K562 (cell line): Measurements from ENCODE around the gene TAOK2. TPM values are rescaled to one million over a fixed set of nuclear protein-coding genes. Genes with fewer than 3 reads are reported as not detected.
A peak's percentile ranks its signal among the peaks of the same experiment; 100 is the strongest.

Source experiments
- ATAC-seq: fragments of 200-7000 bp; cut with Tn5 transposase; 3 replicates; pipeline ENCODE4 v1.9.1; 2020; ENCODE audit warnings: moderate library complexity
- BruUV-seq: library from RNA; stranded (reverse); fragments of 400-500 nt; replicated peaks from 2 replicates; lab custom pipeline; 2021; lab: Mats Ljungman, UMichigan
- CTCF ChIA-PET: fragments of 300-600 bp; formaldehyde crosslinking; extraction: SDS; loops from one replicate; lab custom pipeline; 2021; ENCODE audit warnings: low intra/inter-chr PET ratio; lab: Yijun Ruan, JAX
- POLR2A ChIA-PET: fragments of 300-600, 350-650 bp; sonication (Branson Sonifier 250); formaldehyde crosslinking; extraction: SDS; loops from one replicate; lab custom pipeline; 2021; ENCODE audit warnings: antibody characterized with exemption, inconsistent platforms; lab: Yijun Ruan, JAX
- DNase-seq, 4 experiments: peaks; one replicate each; pipeline versions ENCODE4 v3.0.0 to v3.0.0-alpha.2; 2011 to 2018; ENCODE audit warnings: low spot score in 3 of 4, mixed read lengths in 3 of 4; ENCODE audit errors: extremely low read depth in 1 of 4
- FAIRE-seq: peaks from 2 replicates; lab custom pipeline; 2011; peaks lifted over from hg19 to GRCh38; lab: Jason Lieb, UNC
- H2AFZ ChIP-seq: 2 replicates; pipeline ENCODE4 v1.6.0; 2011; ENCODE audit warnings: low read depth, low read length, control low read depth, inconsistent platforms
- H3K27ac ChIP-seq: fragments of 200-600 bp; 3 replicates; pipeline ENCODE4 v1.8.0; 2011; ENCODE audit warnings: low read depth, mild to moderate bottlenecking, control low read depth, inconsistent platforms, low read length, moderate library complexity, mixed read lengths; ENCODE audit errors: extremely low read depth
- H3K27me3 ChIP-seq, 2 experiments: fragments of 300-600 bp in 1 of 2; 2 replicates in 1 of 2; 3 replicates in 1 of 2; pipeline versions ENCODE4 v1.6.0 to v1.8.0; 2011; ENCODE audit warnings: inconsistent platforms in 2 of 2, low read length in 2 of 2, mild to moderate bottlenecking in 1 of 2, mixed read lengths in 1 of 2, moderate library complexity in 1 of 2; ENCODE audit not compliant: control insufficient read depth in 2 of 2, insufficient read depth in 2 of 2
- H3K36me3 ChIP-seq: fragments of 300-600 bp; 3 replicates; pipeline ENCODE4 v1.8.0; 2011; ENCODE audit warnings: mild to moderate bottlenecking, low read length, inconsistent platforms; ENCODE audit not compliant: control insufficient read depth, insufficient read depth
- H3K4me1 ChIP-seq, 2 experiments: fragments of 200-600 bp in 1 of 2; replicated peaks in 1 of 2; 2 replicates in 1 of 2; 3 replicates in 1 of 2; pipeline versions ENCODE4 v1.5.1 to v1.8.0; 2011; ENCODE audit warnings: inconsistent platforms in 2 of 2, low read length in 2 of 2, mild to moderate bottlenecking in 1 of 2, mixed read lengths in 1 of 2, moderate library complexity in 1 of 2; ENCODE audit not compliant: control insufficient read depth in 2 of 2, insufficient read depth in 2 of 2
- H3K4me2 ChIP-seq: 2 replicates; pipeline ENCODE4 v1.6.1; 2011; ENCODE audit warnings: low read length, control low read depth, inconsistent platforms, mixed read lengths; ENCODE audit not compliant: insufficient read depth
- H3K4me3 ChIP-seq: fragments of 200-600 bp; sonication (generic), shearing (Covaris generic); 2 replicates; pipeline ENCODE4 v1.5.1; 2016; ENCODE audit warnings: control low read depth, inconsistent platforms
- H3K79me2 ChIP-seq: fragments of 200-600 bp; 3 replicates; pipeline ENCODE4 v1.8.0; 2011; ENCODE audit warnings: low read length, inconsistent platforms; ENCODE audit not compliant: control insufficient read depth, insufficient read depth
- H3K9ac ChIP-seq, 2 experiments: 2 replicates each; pipeline versions ENCODE4 v1.6.0 to v1.6.1; 2011; ENCODE audit warnings: low read depth in 2 of 2, low read length in 2 of 2, control low read depth in 1 of 2, inconsistent platforms in 1 of 2, mild to moderate bottlenecking in 1 of 2, mixed read lengths in 1 of 2; ENCODE audit not compliant: insufficient read depth in 1 of 2
- H3K9me1 ChIP-seq: one replicate; pipeline ENCODE4 v1.6.0; 2011; ENCODE audit warnings: inconsistent platforms, mild to moderate bottlenecking, low read length, moderate library complexity; ENCODE audit not compliant: control insufficient read depth, insufficient read depth
- H3K9me3 ChIP-seq: replicated peaks from 2 replicates; pipeline ENCODE4 v1.5.1; 2011; ENCODE audit warnings: low read depth, low read length, inconsistent platforms; ENCODE audit not compliant: control insufficient read depth, insufficient read depth
- H4K20me1 ChIP-seq: replicated peaks from 2 replicates; pipeline ENCODE4 v1.6.1; 2011; ENCODE audit warnings: low read length, inconsistent platforms, mixed read lengths; ENCODE audit not compliant: control insufficient read depth, insufficient read depth
- FOXK1 ChIP-seq: sonication (generic); formaldehyde crosslinking; IDR thresholded peaks from 2 replicates; pipeline ENCODE4 v1.8.0; 2022; ENCODE audit warnings: missing genetic modification reagents, mild to moderate bottlenecking, borderline replicate concordance
- HDAC2 ChIP-seq: fragments of 450-650 bp; IDR thresholded peaks from 2 replicates; pipeline ENCODE4 v1.6.1; 2016; ENCODE audit warnings: mild to moderate bottlenecking
- HIVEP1 ChIP-seq: fragments of 250-450 bp; sonication (Bioruptor Pico); IDR thresholded peaks from 2 replicates; pipeline ENCODE4 v1.4.0; 2020; ENCODE audit warnings: mild to moderate bottlenecking
- ID3 ChIP-seq, 2 experiments: fragments of 250-450 bp in 1 of 2; fragments of 450-650 bp in 1 of 2; sonication (Bioruptor Pico) in 1 of 2; IDR thresholded peaks; 2 replicates each; pipeline versions ENCODE4 v1.6.1 to v1.8.0; 2016 to 2021; ENCODE audit warnings: mild to moderate bottlenecking in 2 of 2, moderate library complexity in 2 of 2, missing compliant biosample characterization in 1 of 2, missing genetic modification characterization in 1 of 2
- MIER1 ChIP-seq: fragments of 450-650 bp; IDR thresholded peaks from 2 replicates; pipeline ENCODE4 v1.6.1; 2016; ENCODE audit warnings: antibody characterized with exemption, mild to moderate bottlenecking, low read depth
- PHB2 ChIP-seq: fragments of 450-650 bp; IDR thresholded peaks from 2 replicates; pipeline ENCODE4 v1.6.1; 2017; ENCODE audit warnings: low read depth
- RBFOX2 ChIP-seq: fragments of 200-400 bp; formaldehyde crosslinking; IDR thresholded peaks from 2 replicates; pipeline ENCODE4 v1.6.1; 2017; ENCODE audit warnings: low read depth, mild to moderate bottlenecking, low read length, moderate library complexity
- SNIP1 ChIP-seq: fragments of 450-650 bp; IDR thresholded peaks from 2 replicates; pipeline ENCODE4 v1.7.1; 2017; ENCODE audit warnings: low read depth, mild to moderate bottlenecking
- SNRNP70 ChIP-seq: fragments of 200-400 bp; formaldehyde crosslinking; optimal IDR thresholded peaks from 2 replicates; pipeline ENCODE3; 2017; ENCODE audit warnings: low read depth, low read length
- ZBTB1 ChIP-seq: sonication (generic); formaldehyde crosslinking; IDR thresholded peaks from 2 replicates; pipeline ENCODE4 v1.8.1; 2023; ENCODE audit warnings: missing genetic modification reagents, low read depth, mild to moderate bottlenecking, borderline replicate concordance
- ZNF253 ChIP-seq: fragments of 250-450 bp; sonication (Bioruptor Pico); conservative IDR thresholded peaks from 2 replicates; pipeline ENCODE4 v1.6.1; 2021; ENCODE audit warnings: mild to moderate bottlenecking
- ZNF408 ChIP-seq: fragments of 250-450 bp; sonication (Bioruptor Pico); IDR thresholded peaks from 2 replicates; pipeline ENCODE4 v1.4.0; 2020; ENCODE audit warnings: low read depth, mild to moderate bottlenecking, moderate library complexity
- WGBS: fragments of 100-300 bp; shearing (Covaris generic); methylation state at CpG from one replicate; pipeline ENCODE4 v1.1.6; 2016; ENCODE audit warnings: low coverage, mixed read lengths; ENCODE audit not compliant: insufficient coverage; ENCODE audit errors: missing lambda C conversion rate; 5-methylcytosine and 5-hydroxymethylcytosine counted together
- in situ Hi-C: fragments of 300-500 bp; cut with MboI; formaldehyde crosslinking; loops from 4 replicates; pipeline ENCODE4 v1.15.0; 2018; ENCODE audit warnings: inconsistent platforms, mixed read lengths
- intact Hi-C: fragments of 100-400 bp; cut with micrococcal nuclease; formaldehyde crosslinking; loops from 2 replicates; pipeline ENCODE4 v1.14.2; 2022
- polyA plus RNA-seq, 8 experiments: library from polyadenylated mRNA; depleted of rRNA in 4 of 8; stranded (reverse) in 5 of 8; unstranded in 3 of 8; fragments of >200 nt; fragmentation: Nextera tagmentation in 2 of 8; fragmentation: Illumina TruSeq in 1 of 8; extraction: Ambion mirVana in 2 of 8; extraction: Trizol in 1 of 8; gene quantifications; 2 replicates each; pipeline versions ENCODE4 v1.2.1 to v1.2.3, GENCODE V29; 2011 to 2014; ENCODE audit warnings: inconsistent platforms in 1 of 8, missing spikeins in 1 of 8
- total RNA-seq, 7 experiments: library from RNA; depleted of rRNA in 6 of 7; stranded (reverse); fragments of >200 nt in 6 of 7; fragmentation: Illumina TruSeq in 2 of 7; extraction: Trizol in 2 of 7; gene quantifications; 2 replicates each; pipeline versions ENCODE4 v1.2.1 to v1.2.3, GENCODE V29; 2011 to 2021; ENCODE audit warnings: low replicate concordance in 1 of 7
- TF ChIP-seq, protein P1 (sequence below): fragments of 450-650 bp; IDR thresholded peaks from 2 replicates; pipeline ENCODE4 v1.6.1; 2017; ENCODE audit warnings: antibody characterized with exemption
- TF ChIP-seq, protein P2 (sequence below): sonication (generic); formaldehyde crosslinking; IDR thresholded peaks from 2 replicates; pipeline ENCODE4 v1.8.0; 2022; ENCODE audit warnings: mild to moderate bottlenecking, missing genetic modification reagents

The TAOK2 gene
- total and polyA plus RNA-seq, 9 of the 15 experiments (the other 6 are each of a cell fraction or from before 2014, with no cell fraction given) = 0.10 to 41.8 (median 13.7) TPM

DNA sequence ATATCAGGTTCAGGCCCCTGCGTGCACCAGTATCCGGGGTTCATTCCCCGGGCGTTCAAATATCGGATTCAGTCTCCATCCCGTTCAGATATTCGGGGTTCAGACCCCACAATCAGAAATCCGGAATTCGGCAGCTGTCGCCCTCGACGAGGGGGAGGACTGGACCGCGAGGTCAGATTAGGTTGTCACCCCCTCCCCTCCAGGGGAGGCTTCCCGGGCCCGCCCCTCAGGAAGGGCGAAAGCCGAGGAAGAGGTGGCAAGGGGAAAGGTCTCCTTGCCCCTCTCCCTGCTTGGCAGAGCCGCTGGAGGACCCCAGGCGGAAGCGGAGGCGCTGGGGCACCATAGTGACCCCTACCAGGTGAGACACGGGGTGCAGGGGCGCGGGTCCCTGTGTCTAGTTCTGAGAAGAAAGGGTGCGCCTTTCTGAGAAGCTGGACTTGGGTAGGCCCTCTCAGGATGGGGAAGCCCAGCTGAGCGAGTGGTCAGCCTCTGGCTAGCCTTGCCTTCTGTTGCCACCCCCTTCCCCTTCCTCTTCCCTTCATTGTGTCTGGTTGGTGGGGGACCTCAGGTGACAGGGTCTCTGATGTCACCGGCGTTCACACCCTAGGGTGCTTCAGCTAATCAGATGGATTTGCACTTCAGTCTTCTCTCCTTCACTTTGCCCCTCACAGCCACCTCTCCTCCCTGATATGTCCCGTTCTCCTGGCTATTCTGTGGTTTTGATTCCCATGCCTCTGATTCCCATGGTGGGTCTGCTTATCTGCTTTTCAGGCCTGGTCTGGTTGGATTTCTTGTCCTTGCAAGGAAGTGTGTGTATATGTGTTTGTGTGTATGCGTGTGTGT, 844 bp downstream of the TAOK2 start:
- Histone ChIP-seq H3K79me2 (peaks cover 36% of the 10 kb centered on the region), H3K4me2 (peak overlapping the region; percentile 87), H3K27me3 (no peaks in the 10 kb centered on the region), H2AFZ (0 out of 2 replicates have a peak overlapping the region, but pooled peaks have one; percentile 88), H3K4me1 (peaks cover 26 to 30% of the 10 kb centered on the region in 2 experiments; a peak in 4 of 5 replicates), H3K27ac (peak overlapping the region; percentile 80), H3K9me3 (no peaks in the 10 kb centered on the region; the same call in 1 of the 2 replicates), H3K9me1 (peaks cover 3% of the 10 kb centered on the region), H4K20me1 (peaks cover 23% of the 10 kb centered on the region), H3K9ac (peak overlapping the region; percentile 82 to 88), H3K4me3 (peak overlapping the region; percentile 71), H3K36me3 (peaks cover 47% of the 10 kb centered on the region)
- peak; percentile 9 for ATAC-seq
- in situ Hi-C loops (no loop called here), intact Hi-C loops (no loop called here)
- ChIA-PET CTCF (no interaction called here), POLR2A (interaction anchor here (0.6 to 3.2 kb wide), 7 partner anchors 11 to 650 kb away, joined by 3 to 22 read pairs (median 14); partner anchors contain the start of genes ASPHD1 and TMEM219)
- FAIRE-seq = peak; percentile 73
- no TSS peak for BruUV-seq
- WGBS = 2% methylated on average over 25 of the region's 31 CpGs
- peak; percentile 47 to 57 (median 49) for DNase-seq
- no peak for TF ChIP-seq HDAC2
- no peak for TF ChIP-seq ZBTB1 (CRISPR knock-in tag)
- TF ChIP-seq HIVEP1 = no peak
- TF ChIP-seq RBFOX2 = no peak
- TF ChIP-seq ID3 (CRISPR knock-in tag; IDR thresholded peaks at IDR 0.05) = no peak
- no peak for TF ChIP-seq ID3 (tag; IDR thresholded peaks at IDR 0.05)
- TF ChIP-seq ZNF253 (CRISPR knock-in tag) = no peak
- TF ChIP-seq, protein P1, sequence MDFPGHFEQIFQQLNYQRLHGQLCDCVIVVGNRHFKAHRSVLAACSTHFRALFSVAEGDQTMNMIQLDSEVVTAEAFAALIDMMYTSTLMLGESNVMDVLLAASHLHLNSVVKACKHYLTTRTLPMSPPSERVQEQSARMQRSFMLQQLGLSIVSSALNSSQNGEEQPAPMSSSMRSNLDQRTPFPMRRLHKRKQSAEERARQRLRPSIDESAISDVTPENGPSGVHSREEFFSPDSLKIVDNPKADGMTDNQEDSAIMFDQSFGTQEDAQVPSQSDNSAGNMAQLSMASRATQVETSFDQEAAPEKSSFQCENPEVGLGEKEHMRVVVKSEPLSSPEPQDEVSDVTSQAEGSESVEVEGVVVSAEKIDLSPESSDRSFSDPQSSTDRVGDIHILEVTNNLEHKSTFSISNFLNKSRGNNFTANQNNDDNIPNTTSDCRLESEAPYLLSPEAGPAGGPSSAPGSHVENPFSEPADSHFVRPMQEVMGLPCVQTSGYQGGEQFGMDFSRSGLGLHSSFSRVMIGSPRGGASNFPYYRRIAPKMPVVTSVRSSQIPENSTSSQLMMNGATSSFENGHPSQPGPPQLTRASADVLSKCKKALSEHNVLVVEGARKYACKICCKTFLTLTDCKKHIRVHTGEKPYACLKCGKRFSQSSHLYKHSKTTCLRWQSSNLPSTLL = no peak
- TF ChIP-seq SNIP1 = no peak
- TF ChIP-seq FOXK1 (CRISPR knock-in tag) = peak; percentile 16; the same call in 1 of the 2 replicates
- no peak for TF ChIP-seq MIER1
- TF ChIP-seq, protein P2, sequence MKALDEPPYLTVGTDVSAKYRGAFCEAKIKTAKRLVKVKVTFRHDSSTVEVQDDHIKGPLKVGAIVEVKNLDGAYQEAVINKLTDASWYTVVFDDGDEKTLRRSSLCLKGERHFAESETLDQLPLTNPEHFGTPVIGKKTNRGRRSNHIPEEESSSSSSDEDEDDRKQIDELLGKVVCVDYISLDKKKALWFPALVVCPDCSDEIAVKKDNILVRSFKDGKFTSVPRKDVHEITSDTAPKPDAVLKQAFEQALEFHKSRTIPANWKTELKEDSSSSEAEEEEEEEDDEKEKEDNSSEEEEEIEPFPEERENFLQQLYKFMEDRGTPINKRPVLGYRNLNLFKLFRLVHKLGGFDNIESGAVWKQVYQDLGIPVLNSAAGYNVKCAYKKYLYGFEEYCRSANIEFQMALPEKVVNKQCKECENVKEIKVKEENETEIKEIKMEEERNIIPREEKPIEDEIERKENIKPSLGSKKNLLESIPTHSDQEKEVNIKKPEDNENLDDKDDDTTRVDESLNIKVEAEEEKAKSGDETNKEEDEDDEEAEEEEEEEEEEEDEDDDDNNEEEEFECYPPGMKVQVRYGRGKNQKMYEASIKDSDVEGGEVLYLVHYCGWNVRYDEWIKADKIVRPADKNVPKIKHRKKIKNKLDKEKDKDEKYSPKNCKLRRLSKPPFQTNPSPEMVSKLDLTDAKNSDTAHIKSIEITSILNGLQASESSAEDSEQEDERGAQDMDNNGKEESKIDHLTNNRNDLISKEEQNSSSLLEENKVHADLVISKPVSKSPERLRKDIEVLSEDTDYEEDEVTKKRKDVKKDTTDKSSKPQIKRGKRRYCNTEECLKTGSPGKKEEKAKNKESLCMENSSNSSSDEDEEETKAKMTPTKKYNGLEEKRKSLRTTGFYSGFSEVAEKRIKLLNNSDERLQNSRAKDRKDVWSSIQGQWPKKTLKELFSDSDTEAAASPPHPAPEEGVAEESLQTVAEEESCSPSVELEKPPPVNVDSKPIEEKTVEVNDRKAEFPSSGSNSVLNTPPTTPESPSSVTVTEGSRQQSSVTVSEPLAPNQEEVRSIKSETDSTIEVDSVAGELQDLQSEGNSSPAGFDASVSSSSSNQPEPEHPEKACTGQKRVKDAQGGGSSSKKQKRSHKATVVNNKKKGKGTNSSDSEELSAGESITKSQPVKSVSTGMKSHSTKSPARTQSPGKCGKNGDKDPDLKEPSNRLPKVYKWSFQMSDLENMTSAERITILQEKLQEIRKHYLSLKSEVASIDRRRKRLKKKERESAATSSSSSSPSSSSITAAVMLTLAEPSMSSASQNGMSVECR (CRISPR knock-in tag) = peak; percentile 56; the same call in 1 of the 2 replicates
- TF ChIP-seq SNRNP70 = no peak
- peak; percentile 33; the same call in 1 of the 2 replicates for TF ChIP-seq PHB2
- TF ChIP-seq ZNF408 (CRISPR knock-in tag) = no peak
